LoVo (cell line): Measurements from ENCODE around the gene LAMC1.
"Not testable (repeated sequence)": the region's sequence is repeated elsewhere in the genome, so short reads cannot be mapped to it uniquely, and the experiment has no call there.

ENCODE experiments used
- DNase-seq: peaks from one replicate; pipeline ENCODE4 v3.0.0-alpha.2; 2016; ENCODE audit warnings: low spot score

Gene LAMC1

DNA sequence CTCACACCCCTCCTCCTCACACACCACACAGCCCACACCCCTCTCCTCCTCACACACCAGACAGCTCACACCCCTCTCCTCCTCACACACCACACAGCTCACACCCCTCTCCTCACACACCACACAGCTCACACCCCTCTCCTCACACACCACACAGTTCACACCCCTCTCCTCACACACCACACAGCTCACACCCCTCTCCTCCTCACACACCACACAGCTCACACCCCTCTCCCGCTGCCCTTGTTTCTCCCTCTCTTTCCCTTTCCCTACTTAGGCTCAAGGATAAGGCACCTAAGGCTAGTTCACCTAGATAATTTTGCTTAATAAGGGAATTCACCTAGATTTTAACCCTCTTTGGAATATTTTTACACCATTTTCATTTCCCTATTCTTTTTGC, 126.8 kb downstream of the LAMC1 start:
- DNase-seq, result not testable (repeated sequence)

DNA sequence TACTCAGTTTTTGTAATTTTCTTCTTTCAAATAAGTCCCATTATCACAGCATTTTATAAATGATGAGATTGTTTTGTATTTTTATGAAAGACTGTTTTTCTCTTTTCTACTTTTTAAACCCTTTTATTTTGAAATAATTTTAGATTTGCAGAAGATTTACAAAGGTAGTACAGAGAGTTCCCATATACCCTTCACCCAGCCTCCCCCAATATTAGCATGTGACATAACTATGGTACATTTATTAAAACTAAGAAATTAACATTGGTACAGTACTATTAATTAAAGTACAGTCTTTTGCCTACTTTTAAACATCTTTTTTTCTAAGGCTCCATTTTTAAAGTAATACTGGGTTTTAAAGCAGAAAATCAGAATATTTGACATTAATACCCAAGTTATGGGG, 127.2 kb downstream of the LAMC1 start:
- DNase-seq, result no peak

DNA sequence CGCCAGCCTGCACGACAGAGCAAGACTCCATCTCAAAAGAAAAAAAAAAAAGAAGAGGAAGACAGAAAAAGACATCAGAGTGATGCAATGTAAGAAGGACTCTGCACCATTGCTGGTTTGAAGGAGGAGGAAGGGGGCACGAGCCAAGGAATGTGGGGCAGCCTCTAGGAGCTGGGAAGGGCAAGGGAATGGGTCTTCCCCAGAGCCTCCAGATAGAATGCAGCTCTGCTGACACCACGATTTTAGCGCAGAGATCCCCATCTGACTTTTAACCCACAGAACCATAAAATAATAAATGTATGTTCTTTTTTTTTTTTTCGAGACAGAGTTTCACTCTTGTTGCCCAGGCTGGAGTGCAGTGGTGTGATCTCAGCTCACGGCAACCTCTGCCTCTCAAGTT, 129.0 kb downstream of the LAMC1 start:
- DNase-seq, result no peak

DNA sequence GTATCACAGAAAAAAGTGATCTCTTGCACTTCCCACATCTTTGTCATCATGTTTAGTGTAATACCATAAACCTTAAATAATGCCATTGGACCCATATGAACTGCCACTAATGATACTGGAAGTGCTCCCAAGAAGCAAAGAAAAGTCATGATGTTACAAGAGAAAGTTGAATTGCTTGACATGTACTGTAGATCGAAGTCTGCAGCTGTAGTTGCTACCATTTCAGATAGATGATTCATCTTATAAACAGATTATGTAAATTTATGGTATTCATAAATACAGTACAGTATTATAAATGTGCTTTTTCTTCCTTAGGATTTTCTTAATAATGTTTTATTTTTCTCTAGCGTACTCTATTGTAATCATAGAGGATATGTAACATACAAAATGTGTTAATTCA, 132.7 kb downstream of the LAMC1 start:
- no peak for DNase-seq

DNA sequence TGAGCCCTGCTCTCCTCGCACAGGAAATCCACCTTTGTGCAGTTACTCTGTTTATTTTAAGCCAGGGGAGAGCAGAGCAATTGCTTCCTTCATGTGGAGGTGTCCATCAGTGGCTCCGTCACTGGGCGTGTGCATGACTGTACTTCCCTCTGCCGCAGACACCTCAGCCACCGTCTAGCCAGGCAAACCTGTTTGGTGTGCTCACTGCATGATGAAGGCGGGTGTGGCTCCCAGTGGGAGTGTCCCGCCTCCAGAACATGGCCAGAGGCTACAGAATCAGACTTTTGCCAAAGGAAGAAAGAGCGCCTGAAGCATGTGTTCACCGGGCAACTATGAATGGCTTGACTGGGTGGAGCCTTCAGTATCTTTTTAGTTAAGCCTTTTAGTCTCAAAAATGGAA, 136.7 kb downstream of the LAMC1 start:
- DNase-seq, result peak; percentile 95

DNA sequence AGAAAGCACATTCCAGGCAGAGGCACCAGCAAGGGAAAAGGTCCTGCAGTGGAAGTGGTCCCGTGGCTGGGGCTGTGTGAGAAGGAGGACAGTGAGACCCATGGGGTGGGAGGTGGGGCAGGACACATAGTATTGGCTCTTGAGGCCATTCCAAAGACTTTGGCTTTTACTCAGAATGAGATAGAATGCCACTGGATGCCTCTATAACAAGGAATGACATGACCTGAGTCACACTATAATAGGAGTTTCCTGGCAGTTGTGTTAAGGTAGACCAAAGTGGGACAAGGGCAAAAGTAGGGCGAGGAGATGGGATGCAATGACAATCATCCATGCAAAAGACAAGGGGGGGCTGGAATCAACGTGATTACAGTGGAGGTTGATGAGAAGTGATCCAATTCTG, 138.2 kb downstream of the LAMC1 start:
- DNase-seq, result no peak

DNA sequence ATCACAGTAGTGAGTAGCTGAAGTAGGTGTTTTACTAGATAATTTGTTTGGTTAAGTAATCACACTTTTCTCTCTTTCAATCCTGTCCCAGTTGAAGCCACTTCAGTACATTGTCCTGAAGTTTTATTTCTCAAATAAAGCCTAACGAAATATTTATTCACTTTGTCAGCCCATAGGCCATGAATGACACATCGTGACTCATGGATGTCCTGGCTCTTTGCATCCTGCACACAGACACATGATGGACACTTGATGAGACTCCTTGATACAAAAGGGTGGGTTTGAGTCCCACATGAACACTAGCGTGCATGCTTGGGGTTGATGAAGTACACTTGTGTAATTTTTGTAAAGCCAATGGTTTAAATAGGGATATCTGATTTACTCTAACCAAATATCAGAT, 140.1 kb downstream of the LAMC1 start:
- peak; percentile 65 for DNase-seq

DNA sequence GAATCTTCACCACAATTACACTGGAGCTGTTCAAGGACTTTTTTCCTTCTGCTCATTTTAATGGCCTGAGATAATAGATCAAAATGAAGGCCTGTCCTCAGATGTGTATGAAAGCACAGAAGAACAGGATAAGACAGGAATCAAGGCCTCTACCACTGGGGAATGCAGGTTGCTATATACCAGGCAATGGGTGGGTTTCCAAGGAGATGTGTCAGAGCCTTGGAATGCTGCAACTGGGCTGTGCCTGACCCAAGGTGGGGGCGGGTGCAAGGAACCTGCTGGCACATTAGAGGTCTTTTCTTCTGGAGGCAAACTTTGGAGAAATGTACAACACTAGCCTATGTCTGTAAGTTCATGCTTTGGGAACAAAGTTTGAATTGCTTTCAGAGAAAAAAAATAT, 141.1 kb downstream of the LAMC1 start:
- peak; percentile 82 for DNase-seq

DNA sequence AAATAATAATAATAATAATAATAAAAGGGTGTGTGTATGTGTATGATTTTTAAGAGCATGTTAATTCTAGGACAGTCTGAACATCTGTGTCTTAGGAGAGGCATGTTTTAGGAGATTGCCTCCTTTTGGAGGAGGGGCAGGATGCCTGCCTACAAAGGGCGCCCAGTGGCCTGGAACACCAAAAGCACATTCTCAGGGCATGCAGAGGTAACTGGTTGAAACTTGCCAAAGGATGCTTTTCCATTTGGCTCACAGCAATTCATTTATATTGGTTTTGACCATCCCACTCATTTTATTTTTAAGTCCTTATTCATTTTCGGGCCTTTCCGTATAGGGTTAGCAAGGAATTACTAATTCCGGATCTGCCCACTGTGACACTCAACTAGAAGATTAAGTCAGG, 141.7 kb downstream of the LAMC1 start:
- no peak for DNase-seq

DNA sequence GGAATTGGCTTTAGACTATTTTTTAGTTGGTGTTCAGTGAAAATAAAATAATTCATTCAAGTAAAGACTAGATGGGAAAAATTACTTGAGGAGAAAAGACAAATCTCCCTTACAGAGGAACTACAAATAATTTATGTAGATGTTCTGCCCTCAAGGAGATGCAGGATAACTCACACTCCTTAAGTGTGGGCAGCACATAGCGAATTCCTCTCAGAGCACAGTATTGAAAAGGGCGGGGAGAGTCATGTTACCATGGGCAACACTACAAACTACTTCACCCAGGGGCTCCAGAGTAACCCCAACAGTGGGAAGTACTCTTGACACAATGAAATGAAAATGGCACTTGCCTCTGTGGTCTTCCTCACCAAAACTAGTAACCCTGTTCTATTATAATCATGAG, 142.2 kb downstream of the LAMC1 start:
- no peak for DNase-seq

GRCh38 chr1:183166454-183166853, 143.2 kb downstream of the LAMC1 start:
- DNase-seq, result no peak

DNA sequence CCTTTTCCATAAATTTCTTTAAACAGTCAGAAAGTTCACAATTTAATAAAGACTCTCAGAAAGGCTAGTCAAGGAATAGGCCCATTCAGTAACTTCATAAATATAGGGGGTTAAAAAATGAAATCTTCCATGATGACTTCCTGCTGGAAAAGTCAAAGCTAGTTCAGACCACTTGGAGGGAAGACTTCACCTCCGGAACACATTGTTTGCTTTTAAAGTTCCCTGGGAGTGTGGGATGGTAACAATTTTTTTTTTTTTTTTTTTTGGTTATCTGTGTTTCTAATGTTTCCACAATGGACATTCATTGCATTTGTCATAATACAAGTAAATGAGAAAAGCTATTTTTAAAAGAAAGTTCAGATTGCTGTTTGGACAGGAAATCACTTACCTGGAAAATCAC, 144.5 kb downstream of the LAMC1 start:
- no peak for DNase-seq

- DNase-seq, result no peak
These were observed 145.1 kb downstream of the LAMC1 start for GRCh38 chr1:183168308-183168707.

DNA sequence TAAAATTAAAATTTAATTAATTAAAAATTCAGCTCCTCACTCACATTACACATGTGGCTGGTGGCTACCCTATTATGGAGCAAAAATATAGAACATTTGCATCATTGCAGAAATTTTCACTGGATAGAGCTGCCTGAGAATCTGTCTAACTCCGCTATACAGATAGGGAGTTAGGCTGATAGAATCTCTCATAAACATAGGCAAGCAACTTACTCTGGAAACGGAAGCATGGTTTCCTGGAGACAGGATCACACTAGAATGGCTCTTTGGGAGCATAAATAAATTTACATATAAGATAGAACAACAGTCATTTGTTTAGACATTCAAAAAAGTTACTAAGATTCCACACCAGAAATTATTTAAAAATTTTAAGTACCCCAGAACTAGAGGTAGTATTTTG, 150.6 kb downstream of the LAMC1 start:
- DNase-seq, result no peak

DNA sequence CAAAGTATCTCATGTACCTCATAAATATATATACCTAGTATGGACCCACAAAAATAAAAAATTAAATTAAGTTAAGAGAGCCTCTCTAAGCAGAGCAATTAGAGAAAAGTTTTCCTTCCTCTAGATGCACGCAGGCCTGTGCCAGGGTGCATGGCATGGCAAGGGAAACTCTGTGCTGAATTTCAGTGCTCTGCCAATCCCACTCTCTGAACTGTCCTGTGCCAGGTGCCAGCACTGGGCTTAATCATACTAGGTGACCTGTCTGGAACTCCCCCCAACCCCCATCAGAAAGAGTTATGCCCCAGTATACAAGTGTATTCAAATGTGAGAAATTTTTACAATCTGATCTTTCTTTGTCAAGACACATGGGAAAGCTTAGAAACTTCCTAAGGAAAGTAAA, 152.4 kb downstream of the LAMC1 start:
- DNase-seq, result no peak

GRCh38 chr1:183178545-183178944, 155.3 kb downstream of the LAMC1 start:
- DNase-seq, result no peak

DNA sequence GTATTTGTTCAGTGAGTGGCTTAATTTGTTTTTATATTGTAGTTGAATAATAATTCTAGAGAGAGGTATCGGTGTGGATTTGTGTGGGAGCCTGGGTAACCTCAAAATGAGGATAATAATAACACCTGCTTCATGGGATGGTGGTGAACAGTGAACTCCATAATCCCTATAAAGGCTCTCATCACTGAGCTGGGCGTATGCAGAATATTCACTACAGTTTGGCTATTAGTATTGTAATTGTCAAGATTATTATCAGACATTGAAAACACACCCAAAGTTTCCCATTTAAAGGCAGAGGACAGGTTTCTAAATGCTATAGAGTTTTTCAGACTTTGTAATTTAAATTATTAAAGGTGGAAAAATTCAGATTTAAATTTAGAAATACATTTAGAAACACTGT, 155.8 kb downstream of the LAMC1 start:
- DNase-seq, result no peak

- DNase-seq, result no peak
These were observed 157.0 kb downstream of the LAMC1 start for GRCh38 chr1:183180218-183180617.

GRCh38 chr1:183180634-183181056, 157.4 kb downstream of the LAMC1 start:
- DNase-seq, result no peak

GRCh38 chr1:183185941-183186490, 162.8 kb downstream of the LAMC1 start, which contains the start of gene LAMC2:
Gene LAMC2, plus strand, starts transcription at chr1:183186264. Its CDS starts 89 bp downstream, at chr1:183186353.
- DNase-seq, result peak; percentile 93

GRCh38 chr1:183186841-183187240, 163.6 kb downstream of the LAMC1 start:
- DNase-seq, result no peak

DNA sequence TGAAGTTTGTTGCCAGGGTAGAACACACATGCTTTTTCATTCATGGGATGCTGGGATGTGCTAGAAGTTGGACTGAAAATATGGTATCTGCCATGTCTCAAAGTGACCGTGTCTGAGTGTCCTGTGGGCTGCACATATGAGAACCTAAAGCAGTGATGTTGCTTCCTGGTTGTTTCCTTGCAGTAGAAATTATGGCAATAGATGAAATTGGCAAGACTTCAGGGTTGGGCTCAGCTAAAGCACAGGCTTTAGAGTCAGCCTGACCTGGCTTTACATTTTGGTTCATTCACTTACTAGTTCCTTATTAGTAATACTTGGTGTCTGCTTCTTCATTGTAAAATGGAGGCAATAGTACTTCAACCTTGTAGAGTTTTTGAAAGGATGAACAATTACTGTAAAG, 165.0 kb downstream of the LAMC1 start:
- DNase-seq, result no peak

GRCh38 chr1:183191833-183192232, 168.6 kb downstream of the LAMC1 start:
- no peak for DNase-seq

- DNase-seq, result no peak
These were observed 170.8 kb downstream of the LAMC1 start for GRCh38 chr1:183193963-183194525.
